Sigmoid colon (tissue), 7 donors: Measurements from ENCODE around the gene RASA2. TPM values are rescaled to one million over a fixed set of nuclear protein-coding genes. Genes with fewer than 3 reads are reported as not detected.
A peak's percentile ranks its signal among the peaks of the same experiment; 100 is the strongest.

Experiments
- DNase-seq: peaks from one replicate; pipeline ENCODE4 v3.0.0-alpha.2; 2019
- H3K27ac ChIP-seq, 4 donors: fragments of 200-600 bp; sonication (generic); one replicate each; pipeline ENCODE4 v1.5.1; 2016 to 2019; ENCODE audit warnings: mild to moderate bottlenecking in 1 of 4
- H3K27me3 ChIP-seq, 3 donors: fragments of 200-600 bp; sonication (generic); one replicate each; pipeline ENCODE4 v1.5.1; 2019; ENCODE audit warnings: mild to moderate bottlenecking in 1 of 3
- H3K36me3 ChIP-seq, 4 donors: fragments of 200-600 bp; sonication (generic); one replicate each; pipeline ENCODE4 v1.5.1; 2016 to 2019
- H3K4me1 ChIP-seq, 4 donors: fragments of 200-600 bp; sonication (generic); one replicate each; pipeline ENCODE4 v1.5.1; 2017 to 2019
- H3K4me3 ChIP-seq, 4 donors: fragments of 200-600 bp; sonication (generic); one replicate each; pipeline ENCODE4 v1.5.1; 2017 to 2019; ENCODE audit warnings: mild to moderate bottlenecking in 2 of 4, moderate library complexity in 1 of 4
- H3K9me3 ChIP-seq, 4 donors: fragments of 200-600 bp in 3 of 4; sonication (generic) in 3 of 4; one replicate each; pipeline versions ENCODE4 v1.5.1 to v1.6.1; 2013 to 2019
- EP300 ChIP-seq, 4 donors: sonication (generic); formaldehyde crosslinking; IDR thresholded peaks; one replicate each; pipeline ENCODE4 v1.6.1; 2017; ENCODE audit warnings: antibody characterized with exemption in 4 of 4
- POLR2A ChIP-seq, 2 donors: fragments of 450-650 bp; IDR thresholded peaks; one replicate each; pipeline ENCODE4 v1.6.1; 2016; ENCODE audit warnings: antibody characterized with exemption in 2 of 2, mild to moderate bottlenecking in 2 of 2, moderate library complexity in 2 of 2
- POLR2AphosphoS5 ChIP-seq, 4 donors: sonication (generic); formaldehyde crosslinking; IDR thresholded peaks; one replicate each; pipeline ENCODE4 v1.6.1; 2017; ENCODE audit warnings: antibody characterized with exemption in 4 of 4
- WGBS, 2 donors: extraction: QIAGEN DNeasy Blood & Tissue Kit; methylation state at CpG; one replicate each; pipeline ENCODE4 v1.1.7; 2013; 5-methylcytosine and 5-hydroxymethylcytosine counted together
- intact Hi-C: fragments of 100-400 bp; cut with DNase I; formaldehyde crosslinking; loops from one replicate; pipeline ENCODE4 v1.15.1; 2023
- polyA plus RNA-seq, 3 donors: library from polyadenylated mRNA; stranded (reverse); fragments of 200-250 nt; gene quantifications; one replicate each; pipeline ENCODE4 v1.2.3, GENCODE V29; 2013
- total RNA-seq, 4 donors: library from RNA; depleted of rRNA; stranded (reverse); fragments of >200 nt; gene quantifications; one replicate each; pipeline ENCODE4 v1.1.0, GENCODE V29; 2016
- TF ChIP-seq, protein P1 (sequence below), 4 experiments: fragments of 450-650 bp in 3 of 4; fragments of 200-600 bp in 1 of 4; IDR thresholded peaks; one replicate each; pipeline ENCODE4 v1.5.1; 2016 to 2019; ENCODE audit warnings: antibody characterized with exemption in 4 of 4, mild to moderate bottlenecking in 3 of 4, moderate library complexity in 2 of 4
- donor health status: healthy with polysubstance abuse.
- donor health status: Bipolar disorder and iron deficiency.
- donor health status: healthy.

The RASA2 gene
- total and polyA plus RNA-seq, 7 donors = 3.2 to 20.5 (median 13.0) TPM

GRCh38 chr3:141557961-141558706 lies 71.3 kb downstream of the RASA2 start:
- Histone ChIP-seq H3K4me3 (no peak overlapping the region), H3K4me1 (peaks cover 0 to 11% (median 3%) of the 10 kb centered on the region in 4 donors), H3K27ac (no peak overlapping the region), H3K36me3 (peaks cover 0 to 3% (median 0%) of the 10 kb centered on the region in 4 donors), H3K27me3 (no peaks in the 10 kb centered on the region), H3K9me3 (no peaks in the 10 kb centered on the region)
- no peak for DNase-seq
- 17 to 26% methylated on average over 4 of the region's 4 CpGs for WGBS, 2 donors
- intact Hi-C loops = loop anchor here (1.0 to 5.0 kb wide), 2 partner anchors 98 to 206 kb away; no protein-coding TSS in a partner anchor
- TF ChIP-seq EP300 (IDR thresholded peaks at IDR 0.05) (no peak), POLR2AphosphoS5 (IDR thresholded peaks at IDR 0.05) (no peak), POLR2A (IDR thresholded peaks at IDR 0.05) (no peak)
- TF ChIP-seq, protein P1, sequence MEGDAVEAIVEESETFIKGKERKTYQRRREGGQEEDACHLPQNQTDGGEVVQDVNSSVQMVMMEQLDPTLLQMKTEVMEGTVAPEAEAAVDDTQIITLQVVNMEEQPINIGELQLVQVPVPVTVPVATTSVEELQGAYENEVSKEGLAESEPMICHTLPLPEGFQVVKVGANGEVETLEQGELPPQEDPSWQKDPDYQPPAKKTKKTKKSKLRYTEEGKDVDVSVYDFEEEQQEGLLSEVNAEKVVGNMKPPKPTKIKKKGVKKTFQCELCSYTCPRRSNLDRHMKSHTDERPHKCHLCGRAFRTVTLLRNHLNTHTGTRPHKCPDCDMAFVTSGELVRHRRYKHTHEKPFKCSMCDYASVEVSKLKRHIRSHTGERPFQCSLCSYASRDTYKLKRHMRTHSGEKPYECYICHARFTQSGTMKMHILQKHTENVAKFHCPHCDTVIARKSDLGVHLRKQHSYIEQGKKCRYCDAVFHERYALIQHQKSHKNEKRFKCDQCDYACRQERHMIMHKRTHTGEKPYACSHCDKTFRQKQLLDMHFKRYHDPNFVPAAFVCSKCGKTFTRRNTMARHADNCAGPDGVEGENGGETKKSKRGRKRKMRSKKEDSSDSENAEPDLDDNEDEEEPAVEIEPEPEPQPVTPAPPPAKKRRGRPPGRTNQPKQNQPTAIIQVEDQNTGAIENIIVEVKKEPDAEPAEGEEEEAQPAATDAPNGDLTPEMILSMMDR (IDR thresholded peaks at IDR 0.05) = no peak

GRCh38 chr3:141561426-141562034 lies 74.7 kb downstream of the RASA2 start:
- Histone ChIP-seq H3K27ac (no peak overlapping the region), H3K4me1 (peaks cover 0 to 11% (median 3%) of the 10 kb centered on the region in 4 donors), H3K27me3 (no peaks in the 10 kb centered on the region), H3K9me3 (no peaks in the 10 kb centered on the region), H3K36me3 (peaks cover 0 to 3% (median 0%) of the 10 kb centered on the region in 4 donors), H3K4me3 (no peak overlapping the region)
- WGBS, 2 donors = 87 to 88% methylated on average over 2 of the region's 2 CpGs
- intact Hi-C loops = loop anchor here (2.0 kb wide), 1 partner anchor 251 kb away; no protein-coding TSS in a partner anchor
- no peak for DNase-seq
- TF ChIP-seq, protein P1 (IDR thresholded peaks at IDR 0.05) = peak; percentile 92 to 99 (median 96)
- TF ChIP-seq EP300 (IDR thresholded peaks at IDR 0.05) = no peak

DNA sequence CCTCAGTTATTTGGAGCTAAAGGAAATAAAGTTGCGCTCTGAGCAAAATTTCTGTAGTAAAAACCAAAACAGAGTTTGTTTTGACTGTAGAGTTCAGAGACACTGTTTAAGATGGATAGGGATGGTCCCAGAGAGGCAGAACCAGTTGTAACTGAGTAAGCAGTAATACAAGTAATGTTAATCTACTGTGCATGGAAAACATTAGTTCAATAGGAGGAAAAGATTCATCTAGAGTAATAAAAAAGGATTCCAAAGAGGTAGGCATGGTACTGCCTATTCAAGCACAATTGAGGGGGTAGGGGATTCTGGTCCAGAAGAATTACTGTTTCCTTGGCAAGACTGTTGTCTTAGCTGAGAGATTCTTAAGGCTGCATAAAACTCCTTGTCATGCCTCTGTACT lies 77.4 kb downstream of the RASA2 start:
- no peak for DNase-seq
- no peaks in the 10 kb centered on the region for H3K9me3 ChIP-seq
- peaks cover 0 to 11% (median 3%) of the 10 kb centered on the region in 4 donors for H3K4me1 ChIP-seq
- 94 to 99% methylated on average over 1 of the region's 1 CpG for WGBS, 2 donors
- H3K4me3 ChIP-seq = no peak overlapping the region
- H3K27ac ChIP-seq = no peak overlapping the region
- no peaks in the 10 kb centered on the region for H3K27me3 ChIP-seq
- intact Hi-C loops = no loop called here
- H3K36me3 ChIP-seq = no peaks in the 10 kb centered on the region
- no peak for TF ChIP-seq EP300 (IDR thresholded peaks at IDR 0.05)
- no peak for TF ChIP-seq POLR2A (IDR thresholded peaks at IDR 0.05)
- TF ChIP-seq, protein P1 (IDR thresholded peaks at IDR 0.05) = no peak
- no peak for TF ChIP-seq POLR2AphosphoS5 (IDR thresholded peaks at IDR 0.05)

GRCh38 chr3:141570068-141570467 lies 83.2 kb downstream of the RASA2 start:
- Histone ChIP-seq H3K4me1 (no peaks in the 10 kb centered on the region), H3K9me3 (no peaks in the 10 kb centered on the region), H3K27ac (no peak overlapping the region), H3K27me3 (no peaks in the 10 kb centered on the region), H3K4me3 (no peak overlapping the region), H3K36me3 (peaks cover 0 to 44% (median 4%) of the 10 kb centered on the region in 4 donors)
- intact Hi-C loops = no loop called here
- WGBS, 2 donors = 96 to 97% methylated on average over 6 of the region's 6 CpGs
- TF ChIP-seq, protein P1 (IDR thresholded peaks at IDR 0.05) = no peak
- TF ChIP-seq POLR2AphosphoS5 (IDR thresholded peaks at IDR 0.05) (no peak), POLR2A (IDR thresholded peaks at IDR 0.05) (no peak)
- no peak for DNase-seq
